ENCODE data around the gene ENO4. TPM values are rescaled to one million over a fixed set of nuclear protein-coding genes. Genes with fewer than 3 reads are reported as not detected.

Gene ENO4
- total RNA-seq, 1 experiment from 2014 or later, result not detected

GRCh38 chr10:116852246-116852645 lies 2.9 kb downstream of the ENO4 start:
- ChIA-PET POLR2A (no interaction called here), CTCF (no interaction called here)
- Mint-ChIP-seq H3K4me1 (ENCODE audit: low read depth, unreplicated experiment) (peaks cover 21% of the 10 kb centered on the region), H3K9me3 (ENCODE audit: unreplicated experiment) (peaks cover 1% of the 10 kb centered on the region), H3K4me3 (ENCODE audit: unreplicated experiment) (no peak overlapping the region), H3K36me3 (ENCODE audit: insufficient read depth, unreplicated experiment) (peaks cover 12% of the 10 kb centered on the region), H3K27ac (ENCODE audit: unreplicated experiment) (no peak overlapping the region), H3K27me3 (ENCODE audit: insufficient read depth, unreplicated experiment) (peaks cover 3% of the 10 kb centered on the region)
- Histone ChIP-seq H3K4me3 (ENCODE audit: low read depth, low read length) (no peak overlapping the region), H3K9me3 (no peaks in the 10 kb centered on the region), H3K4me1 (no peaks in the 10 kb centered on the region), H3K27me3 (replicated peaks; ENCODE audit: control insufficient read depth, insufficient read depth, low read length) (no peaks in the 10 kb centered on the region), H3K36me3 (ENCODE audit: control insufficient read depth, insufficient read depth, low read length) (no peaks in the 10 kb centered on the region)
- TF ChIP-seq CTCF (IDR thresholded peaks at IDR 0.05; ENCODE audit: insufficient read depth in 1 of 2, low read depth in 1 of 2, low read length in 1 of 2, severe bottlenecking in 1 of 2, unreplicated experiment in 1 of 2), result no peak
- BruUV-seq (replicated peaks), result no TSS peak
- intact Hi-C loops (cut with micrococcal nuclease; ENCODE audit: unreplicated experiment), result no loop called here
- DNase-seq, result no peak

- intact Hi-C loops (cut with micrococcal nuclease; ENCODE audit: unreplicated experiment), result no loop called here
- Histone ChIP-seq H3K4me3 (ENCODE audit: low read depth, low read length) (no peak overlapping the region), H3K27me3 (replicated peaks; ENCODE audit: control insufficient read depth, insufficient read depth, low read length) (no peaks in the 10 kb centered on the region), H3K4me1 (no peaks in the 10 kb centered on the region), H3K9me3 (0 out of 2 replicates have a peak, but pooled peaks cover 5% of the 10 kb centered on the region), H3K36me3 (ENCODE audit: control insufficient read depth, insufficient read depth, low read length) (no peaks in the 10 kb centered on the region)
- Mint-ChIP-seq H3K4me3 (ENCODE audit: unreplicated experiment) (no peak overlapping the region), H3K27ac (ENCODE audit: unreplicated experiment) (no peak overlapping the region), H3K4me1 (ENCODE audit: low read depth, unreplicated experiment) (peaks cover 11% of the 10 kb centered on the region), H3K36me3 (ENCODE audit: insufficient read depth, unreplicated experiment) (peaks cover 12% of the 10 kb centered on the region), H3K9me3 (ENCODE audit: unreplicated experiment) (peaks cover 12% of the 10 kb centered on the region), H3K27me3 (ENCODE audit: insufficient read depth, unreplicated experiment) (peaks cover 3% of the 10 kb centered on the region)
- BruUV-seq (replicated peaks), result no TSS peak
- CTCF ChIA-PET, result interaction anchor here (1.2 kb wide), 1 partner anchor 322 kb away, joined by 3 read pairs; no protein-coding TSS in a partner anchor
- no peak for DNase-seq
- TF ChIP-seq CTCF (IDR thresholded peaks at IDR 0.05; ENCODE audit: insufficient read depth in 1 of 2, low read depth in 1 of 2, low read length in 1 of 2, severe bottlenecking in 1 of 2, unreplicated experiment in 1 of 2), result no peak
- POLR2A ChIA-PET, result no interaction called here
These were observed 4.0 kb downstream of the ENO4 start for GRCh38 chr10:116853287-116853686.

- no TSS peak for BruUV-seq (replicated peaks)
- Histone ChIP-seq H3K27me3 (replicated peaks; ENCODE audit: control insufficient read depth, insufficient read depth, low read length) (no peaks in the 10 kb centered on the region), H3K9me3 (peaks cover 9% of the 10 kb centered on the region; the same call in 1 of the 2 replicates), H3K36me3 (ENCODE audit: control insufficient read depth, insufficient read depth, low read length) (no peaks in the 10 kb centered on the region), H3K4me3 (ENCODE audit: low read depth, low read length) (no peak overlapping the region), H3K4me1 (no peaks in the 10 kb centered on the region)
- no peak for DNase-seq
- Mint-ChIP-seq H3K4me3 (ENCODE audit: unreplicated experiment) (no peak overlapping the region), H3K4me1 (ENCODE audit: low read depth, unreplicated experiment) (peaks cover 10% of the 10 kb centered on the region), H3K9me3 (ENCODE audit: unreplicated experiment) (peaks cover 14% of the 10 kb centered on the region), H3K27ac (ENCODE audit: unreplicated experiment) (no peak overlapping the region), H3K27me3 (ENCODE audit: insufficient read depth, unreplicated experiment) (peaks cover 3% of the 10 kb centered on the region), H3K36me3 (ENCODE audit: insufficient read depth, unreplicated experiment) (peaks cover 8% of the 10 kb centered on the region)
- POLR2A ChIA-PET, result no interaction called here
- CTCF ChIA-PET, result interaction anchor here (1.2 kb wide), 1 partner anchor 321 kb away, joined by 3 read pairs; no protein-coding TSS in a partner anchor
- intact Hi-C loops (cut with micrococcal nuclease; ENCODE audit: unreplicated experiment), result no loop called here
- no peak for TF ChIP-seq CTCF (IDR thresholded peaks at IDR 0.05; ENCODE audit: insufficient read depth in 1 of 2, low read depth in 1 of 2, low read length in 1 of 2, severe bottlenecking in 1 of 2, unreplicated experiment in 1 of 2)
These were observed 4.4 kb downstream of the ENO4 start for GRCh38 chr10:116853701-116854100.
